Measurements from ENCODE around the gene IDUA. TPM values are rescaled to one million over a fixed set of nuclear protein-coding genes. Genes with fewer than 3 reads are reported as not detected.

Gene IDUA
- total and polyA plus RNA-seq, 2 of the 4 experiments (the other 2 are of a cell fraction): 0.72 to 12.5 TPM

DNA sequence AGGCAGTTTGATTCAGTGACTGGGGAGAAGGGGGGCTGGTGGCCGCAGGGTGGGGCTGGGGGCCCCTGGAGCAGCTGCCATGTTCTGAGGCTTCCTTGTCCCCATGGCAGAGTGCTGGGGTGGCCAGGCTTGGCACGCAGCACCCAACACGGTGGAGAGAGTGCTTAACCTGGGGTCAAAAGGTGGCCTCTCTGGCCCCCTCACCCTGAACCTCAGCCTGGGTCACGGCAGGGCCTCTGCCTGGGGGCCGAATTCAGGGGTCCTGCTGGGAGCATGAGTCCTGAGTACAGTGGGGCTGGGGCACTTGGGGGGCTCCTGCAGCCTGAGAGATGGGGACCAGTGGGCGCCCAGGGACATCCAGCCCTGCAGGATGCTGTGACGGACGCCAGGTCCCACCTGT lies 44.5 kb downstream of the IDUA start:
- dilution Hi-C loops (cut with HindIII; ENCODE audit: low sequenced_read_pairs, unreplicated experiment): no loop called here
- Histone ChIP-seq H2AFZ (replicated peaks; ENCODE audit: low read length, poor library complexity) (no peak overlapping the region), H2BK120ac (ENCODE audit: low read depth, low read length) (no peak overlapping the region), H2BK5ac (ENCODE audit: low read depth, low read length, poor library complexity, severe bottlenecking) (no peak overlapping the region), H2AK5ac (ENCODE audit: low read depth, low read length) (no peak overlapping the region), H3K36me3 (ENCODE audit: control insufficient read depth, insufficient read depth, low read length) (no peaks in the 10 kb centered on the region; the same call in 1 of the 2 replicates), H3K9me3 (ENCODE audit: control insufficient read depth, insufficient read depth, low read length) (no peaks in the 10 kb centered on the region), H3K9ac (ENCODE audit: low read depth, low read length) (no peak overlapping the region), H3K79me1 (ENCODE audit: low read depth in 1 of 2, low read length in 2 of 2) (no peaks in the 10 kb centered on the region), H2AK9ac (replicated peaks; ENCODE audit: low read depth, low read length, poor library complexity) (no peak overlapping the region), H4K8ac (ENCODE audit: low read depth in 2 of 2, low read length in 2 of 2) (no peak overlapping the region), H4K91ac (ENCODE audit: insufficient read depth, low read depth, low read length) (no peak overlapping the region), H3K4me1 (ENCODE audit: control insufficient read depth, insufficient read depth, low read length) (peaks cover 11% of the 10 kb centered on the region), H3K18ac (ENCODE audit: low read depth, low read length) (no peak overlapping the region), H3K4me2 (ENCODE audit: low read depth, low read length) (no peak overlapping the region), H3K4ac (ENCODE audit: low read depth, low read length) (no peak overlapping the region), H2BK20ac (ENCODE audit: low read depth, low read length) (no peak overlapping the region), H3K56ac (ENCODE audit: extremely low read depth, insufficient read depth, low read length) (no peak overlapping the region), H2BK15ac (ENCODE audit: low read depth, low read length) (no peak overlapping the region), H3K14ac (replicated peaks; ENCODE audit: low read depth, low read length) (no peak overlapping the region), H4K5ac (ENCODE audit: low read depth, low read length) (no peak overlapping the region), H3K9me1 (ENCODE audit: insufficient read depth, low read length) (peaks cover 4% of the 10 kb centered on the region; the same call in 1 of the 2 replicates), H3K27ac (ENCODE audit: insufficient read depth, low read length) (no peak overlapping the region), H3K4me3 (ENCODE audit: insufficient read depth, low read depth, low read length) (no peak overlapping the region), H3K23ac (ENCODE audit: low read depth, low read length) (no peak overlapping the region), H4K20me1 (ENCODE audit: insufficient read depth, low read length) (no peaks in the 10 kb centered on the region), H3K27me3 (ENCODE audit: control insufficient read depth, insufficient read depth, low read length) (no peaks in the 10 kb centered on the region)
- ATAC-seq (ENCODE audit: low read depth) (no peak), DNase-seq (no peak)
- in situ Hi-C loops (cut with MboI; ENCODE audit: low sequenced_read_pairs): no loop called here
- ChIA-PET POLR2A (ENCODE audit: unreplicated experiment) (no interaction called here), CTCF (no interaction called here)
- intact Hi-C loops (cut with micrococcal nuclease): no loop called here
- TF ChIP-seq, protein P1, sequence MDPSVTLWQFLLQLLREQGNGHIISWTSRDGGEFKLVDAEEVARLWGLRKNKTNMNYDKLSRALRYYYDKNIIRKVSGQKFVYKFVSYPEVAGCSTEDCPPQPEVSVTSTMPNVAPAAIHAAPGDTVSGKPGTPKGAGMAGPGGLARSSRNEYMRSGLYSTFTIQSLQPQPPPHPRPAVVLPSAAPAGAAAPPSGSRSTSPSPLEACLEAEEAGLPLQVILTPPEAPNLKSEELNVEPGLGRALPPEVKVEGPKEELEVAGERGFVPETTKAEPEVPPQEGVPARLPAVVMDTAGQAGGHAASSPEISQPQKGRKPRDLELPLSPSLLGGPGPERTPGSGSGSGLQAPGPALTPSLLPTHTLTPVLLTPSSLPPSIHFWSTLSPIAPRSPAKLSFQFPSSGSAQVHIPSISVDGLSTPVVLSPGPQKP (IDR thresholded peaks at IDR 0.05; ENCODE audit: borderline replicate concordance, low read depth, low read length): no peak
- TF ChIP-seq RFX5 (IDR thresholded peaks at IDR 0.05; ENCODE audit: low read depth, low read length): no peak
- TF ChIP-seq, protein P2, sequence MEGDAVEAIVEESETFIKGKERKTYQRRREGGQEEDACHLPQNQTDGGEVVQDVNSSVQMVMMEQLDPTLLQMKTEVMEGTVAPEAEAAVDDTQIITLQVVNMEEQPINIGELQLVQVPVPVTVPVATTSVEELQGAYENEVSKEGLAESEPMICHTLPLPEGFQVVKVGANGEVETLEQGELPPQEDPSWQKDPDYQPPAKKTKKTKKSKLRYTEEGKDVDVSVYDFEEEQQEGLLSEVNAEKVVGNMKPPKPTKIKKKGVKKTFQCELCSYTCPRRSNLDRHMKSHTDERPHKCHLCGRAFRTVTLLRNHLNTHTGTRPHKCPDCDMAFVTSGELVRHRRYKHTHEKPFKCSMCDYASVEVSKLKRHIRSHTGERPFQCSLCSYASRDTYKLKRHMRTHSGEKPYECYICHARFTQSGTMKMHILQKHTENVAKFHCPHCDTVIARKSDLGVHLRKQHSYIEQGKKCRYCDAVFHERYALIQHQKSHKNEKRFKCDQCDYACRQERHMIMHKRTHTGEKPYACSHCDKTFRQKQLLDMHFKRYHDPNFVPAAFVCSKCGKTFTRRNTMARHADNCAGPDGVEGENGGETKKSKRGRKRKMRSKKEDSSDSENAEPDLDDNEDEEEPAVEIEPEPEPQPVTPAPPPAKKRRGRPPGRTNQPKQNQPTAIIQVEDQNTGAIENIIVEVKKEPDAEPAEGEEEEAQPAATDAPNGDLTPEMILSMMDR (conservative IDR thresholded peaks at IDR 0.05; ENCODE audit: low read depth, low read length): no peak
- no peak for TF ChIP-seq CHD1 (IDR thresholded peaks at IDR 0.05; ENCODE audit: low read depth, low read length)
- no peak for TF ChIP-seq RAD21 (IDR thresholded peaks at IDR 0.05; ENCODE audit: low read length)
- TF ChIP-seq MAFK (IDR thresholded peaks at IDR 0.05; ENCODE audit: low read depth, low read length): no peak
- BruUV-seq (replicated peaks): no TSS peak
- 100% methylated on average over 3 of the region's 8 CpGs; no CpG with 5 or more reads in 1 of the 2 experiments for WGBS, 2 experiments (ENCODE audit: extremely low coverage in 2 of 2, insufficient read length in 1 of 2)
